AG08395 (cell line): ENCODE measurements around the gene POU2F2.

Experiments
- DNase-seq: peaks from one replicate; pipeline ENCODE4 v3.0.0; 2012; ENCODE audit warnings: mixed read lengths, low spot score

Gene POU2F2

GRCh38 chr19:42154471-42155323 lies 22.5 kb upstream of the POU2F2 start:
- no peak for DNase-seq

- DNase-seq = no peak
Observed at GRCh38 chr19:42153672-42154433, 21.6 kb upstream of the POU2F2 start.

GRCh38 chr19:42152910-42153671 lies 20.8 kb upstream of the POU2F2 start:
- no peak for DNase-seq

- DNase-seq = no peak
Observed at GRCh38 chr19:42151782-42152684, 19.8 kb upstream of the POU2F2 start.

- DNase-seq = no peak
Observed at GRCh38 chr19:42150911-42151361, 18.7 kb upstream of the POU2F2 start.

GRCh38 chr19:42150364-42150763 lies 18.1 kb upstream of the POU2F2 start:
- DNase-seq = no peak

- DNase-seq = no peak
Observed at GRCh38 chr19:42149447-42150202, 17.4 kb upstream of the POU2F2 start.

- no peak for DNase-seq
Observed at GRCh38 chr19:42148266-42148665, 16.0 kb upstream of the POU2F2 start.

GRCh38 chr19:42143341-42144234 lies 11.3 kb upstream of the POU2F2 start:
- peak; percentile 31 for DNase-seq

- DNase-seq = peak; percentile 82
Observed at GRCh38 chr19:42140125-42140754, 8.0 kb upstream of the POU2F2 start.

- DNase-seq = no peak
Observed at GRCh38 chr19:42134535-42135070, 2.4 kb upstream of the POU2F2 start.

GRCh38 chr19:42132851-42133528 lies 744 bp upstream of the POU2F2 start:
- peak; percentile 79 for DNase-seq

GRCh38 chr19:42131149-42132029 lies 857 bp downstream of the POU2F2 start:
- no peak for DNase-seq

- DNase-seq = no peak
Observed at GRCh38 chr19:42130254-42130573, 2.0 kb downstream of the POU2F2 start.

- peak; percentile 82 for DNase-seq
Observed at GRCh38 chr19:42129399-42130253, 2.6 kb downstream of the POU2F2 start.

- no peak for DNase-seq
Observed at GRCh38 chr19:42126574-42126973, 5.7 kb downstream of the POU2F2 start.
